ENCODE data around the gene USP1. TPM values are rescaled to one million over a fixed set of nuclear protein-coding genes. Genes with fewer than 3 reads are reported as not detected.

USP1 gene, protein sequence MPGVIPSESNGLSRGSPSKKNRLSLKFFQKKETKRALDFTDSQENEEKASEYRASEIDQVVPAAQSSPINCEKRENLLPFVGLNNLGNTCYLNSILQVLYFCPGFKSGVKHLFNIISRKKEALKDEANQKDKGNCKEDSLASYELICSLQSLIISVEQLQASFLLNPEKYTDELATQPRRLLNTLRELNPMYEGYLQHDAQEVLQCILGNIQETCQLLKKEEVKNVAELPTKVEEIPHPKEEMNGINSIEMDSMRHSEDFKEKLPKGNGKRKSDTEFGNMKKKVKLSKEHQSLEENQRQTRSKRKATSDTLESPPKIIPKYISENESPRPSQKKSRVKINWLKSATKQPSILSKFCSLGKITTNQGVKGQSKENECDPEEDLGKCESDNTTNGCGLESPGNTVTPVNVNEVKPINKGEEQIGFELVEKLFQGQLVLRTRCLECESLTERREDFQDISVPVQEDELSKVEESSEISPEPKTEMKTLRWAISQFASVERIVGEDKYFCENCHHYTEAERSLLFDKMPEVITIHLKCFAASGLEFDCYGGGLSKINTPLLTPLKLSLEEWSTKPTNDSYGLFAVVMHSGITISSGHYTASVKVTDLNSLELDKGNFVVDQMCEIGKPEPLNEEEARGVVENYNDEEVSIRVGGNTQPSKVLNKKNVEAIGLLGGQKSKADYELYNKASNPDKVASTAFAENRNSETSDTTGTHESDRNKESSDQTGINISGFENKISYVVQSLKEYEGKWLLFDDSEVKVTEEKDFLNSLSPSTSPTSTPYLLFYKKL
- 22.3 TPM for total RNA-seq
- long read RNA-seq, partial matches to known transcripts = 9 of 25 reads
- long read RNA-seq, other reads (novel, unspliced or antisense) = 8 of 25 reads

DNA sequence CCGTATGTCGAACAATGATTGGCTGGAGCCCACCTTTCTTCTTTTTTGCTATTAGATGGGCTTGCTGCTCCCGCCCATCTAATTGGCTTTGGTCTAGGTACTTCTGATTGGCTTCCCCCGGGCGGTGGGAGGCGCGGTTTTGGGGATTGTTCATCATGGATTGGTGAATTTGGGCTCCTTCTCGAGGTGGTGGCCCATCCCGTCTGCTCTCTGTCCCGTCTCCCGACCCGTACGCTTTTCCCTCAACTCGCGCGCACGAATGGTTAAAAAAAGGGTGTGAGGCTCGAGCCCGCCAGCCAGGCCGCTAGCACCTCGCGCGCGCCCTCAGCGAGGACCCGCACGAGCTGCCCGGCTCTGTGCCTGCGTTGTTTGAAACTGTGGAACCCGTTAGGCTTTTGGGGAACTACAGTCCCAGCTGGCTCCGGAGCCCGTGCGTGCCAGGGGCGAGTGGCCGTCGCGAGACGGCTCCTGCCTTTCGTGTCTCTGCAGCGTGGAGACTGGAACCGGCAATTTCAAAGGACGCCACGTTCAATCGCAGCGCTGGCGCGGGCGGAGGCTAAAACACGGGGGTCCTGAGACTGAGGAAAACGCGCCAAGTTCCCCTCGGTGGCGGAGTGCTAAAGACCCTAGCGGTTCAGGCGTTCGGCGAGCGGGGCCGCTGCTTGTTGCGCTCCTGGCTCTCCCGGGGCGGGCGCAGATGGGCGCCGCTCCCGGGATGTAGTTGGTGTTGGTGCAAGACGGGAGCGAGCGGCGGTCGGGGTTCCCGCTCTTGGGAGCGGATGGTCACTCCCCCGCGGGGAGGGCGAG lies at the start of gene USP1:
Gene USP1 (plus strand): TSS at position 584 of the 807 bp plus-strand sequence. CDS start 2,819 bp downstream, outside the sequence.
- Histone ChIP-seq H3K4me1 (peaks cover 39% of the 10 kb centered on the region), H3K27me3 (ENCODE audit: low read depth) (no peaks in the 10 kb centered on the region), H3K36me3 (peaks cover 5% of the 10 kb centered on the region), H3K27ac (peak within 1 kb of the TSS; percentile 99), H3K4me3 (peak within 1 kb of the TSS; percentile 98), H3K9me3 (no peaks in the 10 kb centered on the region)
- peak; percentile 97 for DNase-seq
- peak; percentile 95 to 96 for ATAC-seq
- intact Hi-C loops (cut with DNase I) = no loop called here
- TF ChIP-seq, protein P1, sequence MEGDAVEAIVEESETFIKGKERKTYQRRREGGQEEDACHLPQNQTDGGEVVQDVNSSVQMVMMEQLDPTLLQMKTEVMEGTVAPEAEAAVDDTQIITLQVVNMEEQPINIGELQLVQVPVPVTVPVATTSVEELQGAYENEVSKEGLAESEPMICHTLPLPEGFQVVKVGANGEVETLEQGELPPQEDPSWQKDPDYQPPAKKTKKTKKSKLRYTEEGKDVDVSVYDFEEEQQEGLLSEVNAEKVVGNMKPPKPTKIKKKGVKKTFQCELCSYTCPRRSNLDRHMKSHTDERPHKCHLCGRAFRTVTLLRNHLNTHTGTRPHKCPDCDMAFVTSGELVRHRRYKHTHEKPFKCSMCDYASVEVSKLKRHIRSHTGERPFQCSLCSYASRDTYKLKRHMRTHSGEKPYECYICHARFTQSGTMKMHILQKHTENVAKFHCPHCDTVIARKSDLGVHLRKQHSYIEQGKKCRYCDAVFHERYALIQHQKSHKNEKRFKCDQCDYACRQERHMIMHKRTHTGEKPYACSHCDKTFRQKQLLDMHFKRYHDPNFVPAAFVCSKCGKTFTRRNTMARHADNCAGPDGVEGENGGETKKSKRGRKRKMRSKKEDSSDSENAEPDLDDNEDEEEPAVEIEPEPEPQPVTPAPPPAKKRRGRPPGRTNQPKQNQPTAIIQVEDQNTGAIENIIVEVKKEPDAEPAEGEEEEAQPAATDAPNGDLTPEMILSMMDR (IDR thresholded peaks at IDR 0.05) = no peak

DNA sequence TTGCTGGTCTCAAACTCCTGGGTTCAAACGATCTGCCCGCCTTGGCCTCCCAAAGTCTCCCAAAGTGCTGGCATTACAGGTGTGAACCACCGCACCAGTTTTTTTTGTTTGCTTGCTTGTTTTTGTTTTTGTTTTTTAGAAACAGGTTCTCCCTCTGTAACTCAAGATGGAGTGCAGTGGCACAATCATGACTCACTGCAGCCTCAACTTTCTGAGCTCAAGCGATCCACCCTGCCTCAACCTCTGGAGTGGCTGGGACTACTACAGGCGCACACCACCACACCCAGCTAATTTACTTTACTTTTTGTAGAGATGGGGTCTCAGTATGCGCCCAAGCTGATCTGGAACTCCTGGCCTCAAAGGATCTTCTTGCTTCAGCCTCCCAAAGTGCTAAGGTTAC lies 47.3 kb upstream of the USP1 start:
- TF ChIP-seq, protein P1 (IDR thresholded peaks at IDR 0.05) = no peak
- intact Hi-C loops (cut with DNase I) = no loop called here
- DNase-seq (no peak), ATAC-seq (no peak)
- no peaks in the 10 kb centered on the region for H3K4me1 ChIP-seq
- H3K9me3 ChIP-seq = no peaks in the 10 kb centered on the region
- no peak overlapping the region for H3K4me3 ChIP-seq
- no peak overlapping the region for H3K27ac ChIP-seq
- H3K27me3 ChIP-seq (ENCODE audit: low read depth) = peaks cover 3% of the 10 kb centered on the region
- no peaks in the 10 kb centered on the region for H3K36me3 ChIP-seq

DNA sequence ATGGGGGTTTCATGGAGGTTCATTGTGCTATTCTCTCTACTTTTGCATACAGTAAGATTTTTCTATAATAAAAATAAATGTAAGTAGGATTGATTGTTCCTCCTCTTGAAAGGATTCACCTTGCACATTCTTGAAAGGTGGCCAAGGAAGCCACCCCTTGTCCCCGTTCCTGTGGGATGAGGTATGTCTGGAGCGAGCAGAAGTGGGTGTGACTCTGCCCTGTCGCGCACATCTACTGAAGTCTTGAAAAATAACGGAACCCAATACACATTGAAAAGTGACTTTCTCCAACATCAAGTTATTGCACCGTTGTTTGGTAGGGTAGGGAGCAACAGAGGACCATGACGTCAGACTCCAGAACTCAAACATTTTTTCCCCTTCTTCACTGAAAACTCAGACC lies 46.8 kb upstream of the USP1 start:
- Histone ChIP-seq H3K4me3 (no peak overlapping the region), H3K9me3 (no peaks in the 10 kb centered on the region), H3K27me3 (ENCODE audit: low read depth) (peaks cover 3% of the 10 kb centered on the region), H3K27ac (no peak overlapping the region), H3K36me3 (no peaks in the 10 kb centered on the region), H3K4me1 (no peaks in the 10 kb centered on the region)
- TF ChIP-seq, protein P1 (IDR thresholded peaks at IDR 0.05) = no peak
- intact Hi-C loops (cut with DNase I) = no loop called here
- no peak for DNase-seq
- no peak for ATAC-seq

DNA sequence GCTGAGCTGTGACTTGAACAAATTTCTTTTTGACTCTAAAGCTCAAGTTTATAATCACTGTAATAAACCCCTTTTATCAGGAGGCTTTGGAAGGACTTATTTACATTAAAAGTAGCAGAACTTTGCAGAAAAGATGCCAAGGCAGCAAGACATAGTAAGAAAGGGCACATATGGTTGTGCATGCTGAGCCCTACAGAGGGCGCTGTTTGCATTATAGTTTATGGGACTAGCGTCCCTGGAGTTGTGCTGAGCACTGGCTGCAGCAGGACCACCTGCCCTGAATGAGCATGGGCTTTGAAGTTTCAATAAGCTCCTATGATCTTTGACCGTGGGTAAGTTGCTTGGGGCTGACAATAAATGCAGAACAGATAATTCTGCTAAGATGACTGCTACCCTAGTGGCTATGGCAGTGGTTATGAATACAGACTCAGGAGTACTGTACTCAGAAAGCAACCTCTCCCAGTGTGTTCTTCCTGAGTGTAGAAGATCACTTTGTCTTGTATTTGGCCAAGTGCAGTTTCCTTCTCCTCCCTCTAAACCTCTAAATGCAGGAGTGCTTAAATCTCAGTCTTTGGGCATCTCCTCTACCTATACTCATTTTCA lies 45.4 kb upstream of the USP1 start:
- Histone ChIP-seq H3K4me3 (no peak overlapping the region), H3K27ac (no peak overlapping the region), H3K9me3 (no peaks in the 10 kb centered on the region), H3K27me3 (ENCODE audit: low read depth) (peaks cover 3% of the 10 kb centered on the region), H3K36me3 (no peaks in the 10 kb centered on the region), H3K4me1 (no peaks in the 10 kb centered on the region)
- DNase-seq (no peak), ATAC-seq (peak in 1 of 2 donors; percentile 53)
- intact Hi-C loops (cut with DNase I) = no loop called here
- TF ChIP-seq, protein P1 (IDR thresholded peaks at IDR 0.05) = peak; percentile 35

DNA sequence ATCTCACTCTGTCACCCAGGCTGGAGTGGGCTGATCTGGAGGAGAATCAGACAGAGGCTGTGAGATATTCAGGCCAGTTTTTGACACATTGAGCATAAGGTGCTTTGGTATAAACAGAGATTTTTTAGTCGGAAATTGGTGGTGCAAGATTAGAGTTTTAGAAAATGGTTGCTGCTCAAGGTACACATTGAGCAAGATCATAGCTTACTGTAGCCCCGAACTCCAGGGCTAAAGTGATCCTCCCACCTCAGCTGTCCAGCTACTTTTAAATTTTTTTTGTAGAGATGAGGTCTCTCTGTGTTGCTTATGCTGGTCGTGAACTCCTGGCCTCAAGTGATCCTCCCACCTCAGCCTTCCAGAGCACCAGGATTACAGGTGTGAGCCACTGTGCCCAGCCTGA lies 43.9 kb upstream of the USP1 start:
- TF ChIP-seq, protein P1 (IDR thresholded peaks at IDR 0.05) = no peak
- no peak for ATAC-seq
- no peaks in the 10 kb centered on the region for H3K36me3 ChIP-seq
- intact Hi-C loops (cut with DNase I) = no loop called here
- H3K27ac ChIP-seq = no peak overlapping the region
- H3K27me3 ChIP-seq (ENCODE audit: low read depth) = peaks cover 3% of the 10 kb centered on the region
- H3K4me1 ChIP-seq = no peaks in the 10 kb centered on the region
- no peak for DNase-seq
- no peak overlapping the region for H3K4me3 ChIP-seq
- no peaks in the 10 kb centered on the region for H3K9me3 ChIP-seq
